HFFc6 (cell line): ENCODE data around the gene LONP2. TPM values are rescaled to one million over a fixed set of nuclear protein-coding genes. Genes with fewer than 3 reads are reported as not detected.

Experiments
- DNase-seq: peaks from one replicate; pipeline ENCODE4 v3.0.0-alpha.2; 2018
- H3K27ac Mint-ChIP-seq: 2 replicates; pipeline ENCODE4 v1.8.0; 2020; ENCODE audit warnings: mild to moderate bottlenecking, mixed read lengths
- H3K27me3 Mint-ChIP-seq: 2 replicates; pipeline ENCODE4 v1.8.0; 2021; ENCODE audit warnings: mild to moderate bottlenecking, moderate library complexity, mixed read lengths; ENCODE audit not compliant: insufficient read depth
- H3K36me3 Mint-ChIP-seq: 2 replicates; pipeline ENCODE4 v1.8.0; 2021; ENCODE audit warnings: low read depth, mixed read lengths
- H3K4me1 Mint-ChIP-seq: 2 replicates; pipeline ENCODE4 v1.8.0; 2020; ENCODE audit warnings: low read depth, mixed read lengths
- H3K4me3 Mint-ChIP-seq: 2 replicates; pipeline ENCODE4 v1.8.0; 2020; ENCODE audit warnings: mild to moderate bottlenecking, moderate library complexity, mixed read lengths
- H3K9me3 Mint-ChIP-seq: 2 replicates; pipeline ENCODE4 v1.8.0; 2020; ENCODE audit warnings: mild to moderate bottlenecking, mixed read lengths
- total RNA-seq, 6 experiments: library from RNA; stranded (reverse); fragmentation: NEBNext Ultra II Directional; extraction: Animal tissue kit (Norgen Biotek cat#: 25700); gene quantifications; 2 replicates in 1 of 6; 3 replicates in 5 of 6; pipeline ENCODE4 v1.2.3, GENCODE V29; 2021
- TF ChIP-seq, protein P1 (sequence below): fragments of 200-600 bp; sonication (generic); IDR thresholded peaks from 2 replicates; pipeline ENCODE4 v1.5.0; 2021; ENCODE audit warnings: antibody characterized with exemption, mild to moderate bottlenecking

LONP2 gene
- total RNA-seq, 6 experiments from 2014 or later = 64.3 to 80.1 (median 72.8) TPM

DNA sequence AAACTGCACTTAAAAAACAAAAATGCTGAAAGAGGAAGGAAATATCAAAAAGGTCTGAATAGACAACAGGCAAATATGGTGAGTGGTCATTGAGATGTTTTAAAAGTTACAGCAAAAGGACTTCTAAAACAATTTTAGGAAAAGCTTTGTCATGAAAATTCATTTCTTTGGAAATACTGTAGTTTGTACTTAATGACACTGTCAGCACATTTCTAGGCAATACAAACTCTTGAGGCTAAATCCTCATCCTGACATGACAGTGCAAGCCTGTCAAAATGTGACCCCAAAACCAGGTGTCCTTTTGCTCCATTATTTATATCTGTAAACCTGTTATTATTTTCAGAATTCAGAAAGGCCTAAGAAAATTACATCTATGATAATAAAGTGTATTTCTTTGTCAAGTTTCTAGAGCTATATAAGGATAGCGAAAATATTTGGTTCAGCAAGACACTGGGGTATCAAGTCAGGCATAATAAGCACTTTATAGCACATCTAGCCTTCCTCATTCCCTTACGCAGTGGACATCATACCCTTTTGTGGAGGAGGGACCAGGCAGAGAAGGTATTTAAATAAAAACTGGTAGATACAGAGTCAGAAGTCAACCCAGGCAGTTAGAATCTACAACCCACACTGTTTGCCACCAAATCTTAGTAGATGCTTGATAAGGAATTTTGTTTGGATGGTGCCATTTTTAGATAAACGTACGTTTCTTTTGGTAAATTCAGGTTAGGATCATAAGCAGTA is 112.7 kb downstream of the LONP2 start:
- H3K27ac Mint-ChIP-seq = peak overlapping the region; percentile 21; the same call in 1 of the 2 replicates
- no peaks in the 10 kb centered on the region; the same call in 1 of the 2 replicates for H3K27me3 Mint-ChIP-seq
- peaks cover 9% of the 10 kb centered on the region; the same call in 1 of the 2 replicates for H3K36me3 Mint-ChIP-seq
- H3K9me3 Mint-ChIP-seq = no peaks in the 10 kb centered on the region
- H3K4me3 Mint-ChIP-seq = peak overlapping the region; percentile 39; the same call in 1 of the 2 replicates
- DNase-seq = no peak
- TF ChIP-seq, protein P1, sequence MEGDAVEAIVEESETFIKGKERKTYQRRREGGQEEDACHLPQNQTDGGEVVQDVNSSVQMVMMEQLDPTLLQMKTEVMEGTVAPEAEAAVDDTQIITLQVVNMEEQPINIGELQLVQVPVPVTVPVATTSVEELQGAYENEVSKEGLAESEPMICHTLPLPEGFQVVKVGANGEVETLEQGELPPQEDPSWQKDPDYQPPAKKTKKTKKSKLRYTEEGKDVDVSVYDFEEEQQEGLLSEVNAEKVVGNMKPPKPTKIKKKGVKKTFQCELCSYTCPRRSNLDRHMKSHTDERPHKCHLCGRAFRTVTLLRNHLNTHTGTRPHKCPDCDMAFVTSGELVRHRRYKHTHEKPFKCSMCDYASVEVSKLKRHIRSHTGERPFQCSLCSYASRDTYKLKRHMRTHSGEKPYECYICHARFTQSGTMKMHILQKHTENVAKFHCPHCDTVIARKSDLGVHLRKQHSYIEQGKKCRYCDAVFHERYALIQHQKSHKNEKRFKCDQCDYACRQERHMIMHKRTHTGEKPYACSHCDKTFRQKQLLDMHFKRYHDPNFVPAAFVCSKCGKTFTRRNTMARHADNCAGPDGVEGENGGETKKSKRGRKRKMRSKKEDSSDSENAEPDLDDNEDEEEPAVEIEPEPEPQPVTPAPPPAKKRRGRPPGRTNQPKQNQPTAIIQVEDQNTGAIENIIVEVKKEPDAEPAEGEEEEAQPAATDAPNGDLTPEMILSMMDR = no peak
- H3K4me1 Mint-ChIP-seq = peaks cover 20% of the 10 kb centered on the region

DNA sequence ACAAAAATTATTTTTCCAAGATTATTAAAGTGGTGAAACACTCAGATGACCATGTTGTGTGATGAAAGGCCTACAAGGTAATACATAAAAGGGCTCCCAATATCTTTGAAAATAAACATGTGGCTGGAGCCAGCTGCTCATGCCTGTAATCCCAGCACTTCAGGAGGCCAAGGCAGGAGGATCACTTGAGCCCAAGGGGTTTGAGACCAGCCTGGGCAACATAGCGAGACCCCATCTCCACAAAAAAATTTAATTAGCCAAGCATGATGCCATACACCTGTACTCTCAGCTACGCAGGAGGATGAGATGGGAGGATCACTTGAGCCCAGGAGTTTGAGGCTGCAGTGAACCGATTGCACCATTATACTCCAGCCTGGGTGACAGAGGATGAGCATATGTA is 114.3 kb downstream of the LONP2 start:
- no peak for DNase-seq
- TF ChIP-seq, protein P1 = no peak
- H3K9me3 Mint-ChIP-seq = no peaks in the 10 kb centered on the region
- peaks cover 2% of the 10 kb centered on the region; the same call in 1 of the 2 replicates for H3K27me3 Mint-ChIP-seq
- no peak overlapping the region for H3K27ac Mint-ChIP-seq
- H3K4me1 Mint-ChIP-seq = peaks cover 19% of the 10 kb centered on the region
- peaks cover 13% of the 10 kb centered on the region; the same call in 1 of the 2 replicates for H3K36me3 Mint-ChIP-seq
- no peak overlapping the region for H3K4me3 Mint-ChIP-seq

DNA sequence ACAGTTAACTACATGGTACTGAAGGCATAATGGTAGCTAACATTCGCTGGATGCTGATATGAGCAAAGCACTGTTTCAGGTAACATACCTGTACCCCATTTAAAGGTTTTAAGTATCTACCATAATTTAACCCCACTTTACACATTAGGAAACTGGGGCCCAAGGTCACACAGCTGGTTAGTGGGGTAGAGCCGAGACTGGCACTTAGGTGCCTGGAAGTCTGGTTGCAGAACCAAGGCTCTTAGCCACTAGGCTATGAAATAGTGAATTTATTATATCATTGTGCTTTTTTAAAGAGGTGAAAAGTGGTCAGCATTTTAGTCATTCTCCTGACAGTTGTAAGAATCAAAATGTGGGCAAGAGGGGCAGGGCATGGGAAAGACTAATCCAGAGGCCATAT is 115.9 kb downstream of the LONP2 start:
- Mint-ChIP-seq H3K4me1 (peaks cover 16% of the 10 kb centered on the region), H3K27ac (0 out of 2 replicates have a peak overlapping the region, but pooled peaks have one; percentile 9), H3K27me3 (peaks cover 2% of the 10 kb centered on the region; the same call in 1 of the 2 replicates), H3K36me3 (peaks cover 10% of the 10 kb centered on the region; the same call in 1 of the 2 replicates), H3K4me3 (no peak overlapping the region), H3K9me3 (no peaks in the 10 kb centered on the region)
- TF ChIP-seq, protein P1 = no peak
- no peak for DNase-seq

DNA sequence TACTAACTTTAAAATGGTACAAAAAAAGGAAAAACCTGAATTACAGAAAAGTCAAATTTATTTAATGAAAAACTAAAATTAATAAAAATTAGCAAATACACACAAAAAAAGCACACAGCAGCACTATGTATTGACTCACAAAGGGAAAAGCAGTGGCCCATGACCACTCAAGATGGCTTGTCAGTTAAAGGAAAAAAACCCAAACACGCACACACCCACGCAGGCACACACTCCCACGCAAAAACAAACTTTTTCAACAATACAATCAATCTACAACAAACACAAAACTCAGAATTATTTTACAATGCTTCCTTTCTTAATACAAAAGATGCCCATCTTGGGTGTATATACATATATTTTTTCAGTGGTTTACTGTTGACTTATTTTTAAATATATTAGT is 116.9 kb downstream of the LONP2 start:
- Mint-ChIP-seq H3K4me1 (peaks cover 21% of the 10 kb centered on the region), H3K36me3 (peaks cover 10% of the 10 kb centered on the region; the same call in 1 of the 2 replicates), H3K4me3 (no peak overlapping the region), H3K27ac (no peak overlapping the region), H3K27me3 (peaks cover 2% of the 10 kb centered on the region; the same call in 1 of the 2 replicates), H3K9me3 (no peaks in the 10 kb centered on the region)
- no peak for DNase-seq
- TF ChIP-seq, protein P1 = no peak

DNA sequence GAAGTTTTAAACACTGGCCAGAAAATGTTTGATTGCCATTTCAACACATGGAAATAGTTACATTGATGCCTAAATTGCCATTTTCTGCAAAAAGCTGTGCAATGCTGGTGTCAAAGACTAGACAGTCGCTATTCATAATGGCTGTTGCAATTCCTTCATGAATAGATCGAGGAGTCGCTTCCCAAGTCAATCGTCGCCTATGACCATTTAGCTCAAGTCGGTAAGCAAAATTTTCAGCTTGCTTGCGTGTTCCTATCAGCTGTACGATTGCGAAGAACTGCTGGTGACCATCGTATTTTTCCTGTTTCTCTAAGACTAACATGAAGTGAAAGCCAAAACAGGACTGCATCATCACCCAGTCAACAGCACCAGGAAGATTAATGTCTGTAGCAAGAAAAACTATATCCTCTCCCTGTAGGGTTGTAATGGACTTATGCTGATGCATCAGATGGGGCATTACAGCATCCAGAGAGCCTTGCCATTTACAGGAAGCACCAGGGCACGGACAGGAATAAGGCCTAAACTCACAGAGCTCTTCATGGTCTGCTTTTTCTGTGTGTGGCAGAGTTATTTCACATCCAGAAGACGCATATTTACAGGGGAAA is 117.5 kb downstream of the LONP2 start:
- H3K4me1 Mint-ChIP-seq = peaks cover 21% of the 10 kb centered on the region
- H3K27me3 Mint-ChIP-seq = peaks cover 2% of the 10 kb centered on the region; the same call in 1 of the 2 replicates
- TF ChIP-seq, protein P1 = no peak
- H3K36me3 Mint-ChIP-seq = peaks cover 10% of the 10 kb centered on the region; the same call in 1 of the 2 replicates
- no peak overlapping the region for H3K4me3 Mint-ChIP-seq
- DNase-seq = no peak
- H3K27ac Mint-ChIP-seq = no peak overlapping the region
- no peaks in the 10 kb centered on the region for H3K9me3 Mint-ChIP-seq
